Trophoblast cell (in vitro differentiated cells and primary cell): ENCODE measurements around the gene TNS3.

Experiments
- DNase-seq, 2 donors: peaks; one replicate each; pipeline ENCODE4 v3.0.0-alpha.2; 2016
- H2AFZ ChIP-seq: 2 replicates; pipeline ENCODE4 v1.6.1; 2013; ENCODE audit warnings: low read length, moderate library complexity, mild to moderate bottlenecking; ENCODE audit not compliant: insufficient read depth, poor library complexity
- H2AK5ac ChIP-seq: 2 replicates; pipeline ENCODE4 v1.6.1; 2013; ENCODE audit warnings: mild to moderate bottlenecking, low read length
- H2BK120ac ChIP-seq: 2 replicates; pipeline ENCODE4 v1.6.1; 2013; ENCODE audit warnings: low read length, mild to moderate bottlenecking, moderate library complexity; ENCODE audit not compliant: insufficient read depth, poor library complexity
- H2BK12ac ChIP-seq: 2 replicates; pipeline ENCODE4 v1.6.1; 2013; ENCODE audit warnings: mild to moderate bottlenecking, low read length, moderate library complexity
- H2BK5ac ChIP-seq: 2 replicates; pipeline ENCODE4 v1.6.1; 2013; ENCODE audit warnings: low read length, low read depth, moderate library complexity, mild to moderate bottlenecking; ENCODE audit not compliant: poor library complexity
- H3K14ac ChIP-seq: 2 replicates; pipeline ENCODE4 v1.6.1; 2013; ENCODE audit warnings: mild to moderate bottlenecking, low read length
- H3K18ac ChIP-seq: 2 replicates; pipeline ENCODE4 v1.6.1; 2013; ENCODE audit warnings: mild to moderate bottlenecking, low read length
- H3K23ac ChIP-seq: 2 replicates; pipeline ENCODE4 v1.6.1; 2013; ENCODE audit warnings: low read length
- H3K27ac ChIP-seq: 2 replicates; pipeline ENCODE4 v1.5.1; 2013; ENCODE audit warnings: low read depth, mild to moderate bottlenecking, inconsistent platforms, low read length, moderate library complexity
- H3K27me3 ChIP-seq: 2 replicates; pipeline ENCODE4 v1.6.1; 2013; ENCODE audit warnings: inconsistent platforms, mild to moderate bottlenecking, low read length, moderate library complexity; ENCODE audit not compliant: insufficient read depth
- H3K36me3 ChIP-seq, 2 experiments: 1 replicate in 1 of 2; 2 replicates in 1 of 2; pipeline ENCODE4 v1.6.1; 2013; ENCODE audit warnings: low read length in 2 of 2, mild to moderate bottlenecking in 2 of 2, moderate library complexity in 1 of 2; ENCODE audit not compliant: insufficient read depth in 2 of 2, control insufficient read depth in 1 of 2
- H3K4ac ChIP-seq: 2 replicates; pipeline ENCODE4 v1.6.1; 2013; ENCODE audit warnings: low read depth, mild to moderate bottlenecking, low read length, moderate library complexity
- H3K4me1 ChIP-seq, 2 experiments: 1 replicate in 1 of 2; 2 replicates in 1 of 2; pipeline ENCODE4 v1.6.1; 2013; ENCODE audit warnings: low read length in 2 of 2, mild to moderate bottlenecking in 2 of 2, moderate library complexity in 1 of 2; ENCODE audit not compliant: insufficient read depth in 2 of 2, control insufficient read depth in 1 of 2
- H3K4me2 ChIP-seq: 2 replicates; pipeline ENCODE4 v1.6.1; 2013; ENCODE audit warnings: inconsistent platforms, mild to moderate bottlenecking, low read length, moderate library complexity
- H3K4me3 ChIP-seq: 2 replicates; pipeline ENCODE4 v1.5.1; 2013; ENCODE audit warnings: mild to moderate bottlenecking, low read depth, low read length, inconsistent platforms
- H3K79me1 ChIP-seq: one replicate; pipeline ENCODE4 v1.6.1; 2013; ENCODE audit warnings: low read length
- H3K79me2 ChIP-seq: 2 replicates; pipeline ENCODE4 v1.6.1; 2013; ENCODE audit warnings: low read length, mild to moderate bottlenecking; ENCODE audit not compliant: control insufficient read depth, insufficient read depth, poor library complexity
- H3K9ac ChIP-seq: 2 replicates; pipeline ENCODE4 v1.6.1; 2013; ENCODE audit warnings: mild to moderate bottlenecking, low read length
- H3K9me3 ChIP-seq: 2 replicates; pipeline ENCODE4 v1.6.1; 2013; ENCODE audit warnings: low read depth, mild to moderate bottlenecking, control low read depth, inconsistent platforms, low read length; ENCODE audit not compliant: insufficient read depth
- H4K12ac ChIP-seq: 2 replicates; pipeline ENCODE4 v1.6.1; 2013; ENCODE audit warnings: low read depth, mild to moderate bottlenecking, low read length, moderate library complexity
- H4K8ac ChIP-seq: 2 replicates; pipeline ENCODE4 v1.6.1; 2013; ENCODE audit warnings: low read depth, mild to moderate bottlenecking, low read length, moderate library complexity
- H4K91ac ChIP-seq: one replicate; pipeline ENCODE4 v1.6.1; 2013; ENCODE audit warnings: low read depth, mild to moderate bottlenecking, low read length, moderate library complexity
- WGBS: extraction: QIAGEN DNeasy Blood & Tissue Kit; methylation state at CpG from one replicate; pipeline ENCODE4 v1.1.7; 2013; ENCODE audit warnings: missing lambda C conversion rate; ENCODE audit not compliant: insufficient read length, insufficient coverage; ENCODE audit errors: extremely low coverage; 5-methylcytosine and 5-hydroxymethylcytosine counted together

Gene TNS3

DNA sequence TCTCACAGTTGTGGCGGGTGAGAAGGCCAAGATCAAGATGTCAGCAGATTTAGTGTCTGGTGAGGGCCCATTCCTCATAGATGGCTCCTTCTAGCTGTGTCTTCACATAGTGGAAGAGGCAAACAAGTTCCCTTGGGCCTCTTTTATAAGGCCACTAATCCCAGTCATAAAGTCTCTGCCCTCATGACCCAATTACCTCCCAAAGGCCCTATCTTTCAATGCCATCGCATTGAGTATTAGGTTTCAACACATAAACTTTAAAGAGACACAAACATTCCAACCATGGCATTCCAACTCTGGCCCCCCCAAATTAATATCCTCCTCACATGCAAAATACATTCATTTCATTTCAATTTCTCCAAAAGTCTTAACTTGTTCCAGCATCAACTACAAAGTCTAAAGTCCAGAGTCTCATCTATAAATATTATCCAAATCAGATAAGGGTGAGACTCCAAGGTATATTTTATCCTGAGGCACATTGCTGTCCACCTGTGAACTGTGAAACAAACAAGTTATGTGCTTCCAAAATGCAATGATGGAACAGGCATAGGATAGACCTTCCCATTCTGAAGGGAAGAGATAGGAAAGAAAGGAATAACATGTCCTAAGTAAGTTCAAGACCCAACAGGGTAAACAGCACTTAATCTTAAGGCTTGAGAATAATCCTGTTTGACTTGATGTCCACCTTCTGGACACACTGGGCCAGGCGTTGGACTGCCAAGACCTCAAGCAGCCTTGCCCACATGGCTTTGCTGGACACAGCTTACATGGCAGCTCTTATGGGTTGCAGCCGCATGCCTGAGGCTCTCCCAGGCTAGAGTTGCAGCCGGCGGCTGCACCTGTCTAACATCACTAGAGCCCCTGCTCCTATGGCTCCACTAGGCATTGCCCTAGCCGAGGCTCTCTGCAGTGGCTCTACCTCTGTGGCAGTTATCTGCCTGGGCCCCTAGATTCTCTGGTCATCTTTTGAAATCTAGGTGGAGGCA lies 312.8 kb downstream of the TNS3 start:
- Histone ChIP-seq H3K18ac (no peak overlapping the region), H3K79me2 (no peaks in the 10 kb centered on the region), H4K91ac (no peak overlapping the region), H3K14ac (no peak overlapping the region), H2AK5ac (no peak overlapping the region), H2AFZ (no peak overlapping the region), H3K79me1 (no peaks in the 10 kb centered on the region), H4K12ac (no peak overlapping the region), H3K4me1 (peaks cover 8 to 12% of the 10 kb centered on the region in 2 experiments), H3K4me3 (no peak overlapping the region), H2BK12ac (no peak overlapping the region), H3K9me3 (peaks cover 6% of the 10 kb centered on the region), H3K27ac (no peak overlapping the region), H3K9ac (no peak overlapping the region), H3K4me2 (no peak overlapping the region), H4K8ac (no peak overlapping the region), H3K4ac (no peak overlapping the region), H2BK5ac (no peak overlapping the region), H3K27me3 (no peaks in the 10 kb centered on the region), H3K23ac (no peak overlapping the region), H2BK120ac (no peak overlapping the region), H3K36me3 (peaks cover 2 to 3% of the 10 kb centered on the region in 2 experiments)
- DNase-seq = peak in 1 of 2 donors; percentile 66
- no CpG with 5 or more reads among the region's 7 CpGs for WGBS

DNA sequence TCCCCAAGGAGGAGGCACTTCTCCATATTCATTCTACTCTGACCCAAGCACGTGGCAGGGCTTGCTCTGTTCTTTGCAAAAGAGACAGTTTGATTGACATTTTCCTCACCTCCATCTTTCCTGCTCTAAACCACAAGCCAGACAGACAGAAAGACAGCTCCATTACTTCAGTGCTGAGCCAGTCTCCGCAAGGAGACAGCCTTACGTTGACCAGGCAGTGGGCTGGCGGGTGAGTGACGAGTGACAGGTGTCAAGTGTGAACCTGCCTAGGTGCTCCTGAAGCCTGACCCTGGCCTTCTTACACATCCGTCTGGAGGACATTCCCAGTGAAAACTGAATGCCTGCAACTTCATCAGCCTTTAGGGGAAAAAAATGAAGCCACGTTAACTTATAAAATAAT lies 314.6 kb downstream of the TNS3 start:
- no peaks in the 10 kb centered on the region for H3K9me3 ChIP-seq
- WGBS = no CpG with 5 or more reads among the region's 7 CpGs
- no peak overlapping the region for H3K27ac ChIP-seq
- no peak overlapping the region for H3K4ac ChIP-seq
- no peak overlapping the region for H4K91ac ChIP-seq
- H3K4me1 ChIP-seq = peaks cover 8 to 12% of the 10 kb centered on the region in 2 experiments
- H2AK5ac ChIP-seq = no peak overlapping the region
- H2BK12ac ChIP-seq = no peak overlapping the region
- H3K14ac ChIP-seq = no peak overlapping the region
- no peak overlapping the region for H3K18ac ChIP-seq
- H2BK120ac ChIP-seq = no peak overlapping the region
- no peaks in the 10 kb centered on the region for H3K27me3 ChIP-seq
- H4K12ac ChIP-seq = no peak overlapping the region
- no peak overlapping the region for H3K23ac ChIP-seq
- no peak for DNase-seq
- no peak overlapping the region for H2AFZ ChIP-seq
- H3K36me3 ChIP-seq = peaks cover 0 to 2% of the 10 kb centered on the region in 2 experiments
- H3K4me2 ChIP-seq = no peak overlapping the region
- H3K79me2 ChIP-seq = no peaks in the 10 kb centered on the region
- H4K8ac ChIP-seq = no peak overlapping the region
- no peaks in the 10 kb centered on the region for H3K79me1 ChIP-seq
- H2BK5ac ChIP-seq = no peak overlapping the region
- no peak overlapping the region for H3K4me3 ChIP-seq
- no peak overlapping the region for H3K9ac ChIP-seq

DNA sequence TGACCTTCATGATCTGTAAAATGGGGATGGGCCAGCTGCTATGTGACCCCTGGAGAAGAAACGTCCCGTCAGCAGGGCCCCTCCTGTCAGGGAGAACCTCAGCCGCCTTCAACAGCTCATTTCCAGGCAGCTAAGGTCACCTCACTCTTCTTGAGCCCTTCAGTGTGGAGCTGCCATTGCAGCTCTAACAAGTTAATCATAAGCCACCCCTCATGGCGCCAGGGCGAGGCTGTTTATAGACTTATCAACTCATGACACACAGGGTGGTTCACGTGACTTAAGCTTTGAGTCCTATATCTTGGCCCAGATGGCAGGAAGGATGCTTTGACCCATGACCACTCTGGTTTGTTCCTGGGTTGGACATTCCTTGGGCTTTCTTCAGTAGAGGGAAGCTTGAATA lies 315.1 kb downstream of the TNS3 start:
- Histone ChIP-seq H2AFZ (no peak overlapping the region), H3K9me3 (no peaks in the 10 kb centered on the region), H3K36me3 (peaks cover 0 to 2% of the 10 kb centered on the region in 2 experiments), H4K91ac (peak overlapping the region; percentile 6), H4K12ac (no peak overlapping the region), H3K23ac (no peak overlapping the region), H3K4ac (no peak overlapping the region), H3K79me1 (no peaks in the 10 kb centered on the region), H3K9ac (no peak overlapping the region), H3K4me1 (peaks cover 8 to 12% of the 10 kb centered on the region in 2 experiments), H3K14ac (peak overlapping the region; percentile 17), H2BK12ac (no peak overlapping the region), H3K27ac (no peak overlapping the region), H3K79me2 (no peaks in the 10 kb centered on the region), H3K4me3 (no peak overlapping the region), H3K27me3 (no peaks in the 10 kb centered on the region), H2AK5ac (no peak overlapping the region), H4K8ac (no peak overlapping the region), H2BK5ac (no peak overlapping the region), H2BK120ac (peak overlapping the region; percentile 10), H3K18ac (peak overlapping the region; percentile 8), H3K4me2 (no peak overlapping the region)
- DNase-seq = no peak
- no CpG with 5 or more reads among the region's 6 CpGs for WGBS

DNA sequence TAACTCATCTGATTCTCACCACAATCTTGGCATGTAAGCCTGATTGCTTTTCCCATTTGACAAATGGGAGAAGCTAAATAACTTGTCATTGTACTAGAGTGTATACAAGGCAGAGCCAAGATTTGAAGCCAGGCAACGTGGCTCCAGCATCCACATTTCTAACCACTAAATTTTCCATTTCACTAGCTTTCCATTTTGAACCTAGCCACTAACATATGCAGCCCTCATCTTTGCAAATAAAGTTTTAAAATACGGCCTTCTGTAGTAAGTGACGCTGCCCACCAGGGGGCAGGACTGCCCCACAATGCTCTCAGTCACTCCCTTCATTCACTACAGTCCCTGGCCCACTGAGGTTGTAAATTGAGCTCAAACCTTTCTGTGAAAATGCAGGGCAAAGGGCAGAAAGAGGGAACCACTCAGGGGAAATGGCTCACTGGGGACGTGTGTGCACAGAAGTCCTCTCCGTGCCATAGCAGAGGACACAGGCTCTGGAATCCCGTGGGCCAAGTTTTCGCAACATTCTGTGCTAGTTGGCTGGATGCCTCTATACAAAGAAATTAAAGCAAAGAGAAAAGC lies 315.7 kb downstream of the TNS3 start:
- Histone ChIP-seq H3K4me3 (no peak overlapping the region), H3K27ac (no peak overlapping the region), H3K4me2 (no peak overlapping the region), H3K4me1 (peaks cover 8 to 12% of the 10 kb centered on the region in 2 experiments), H3K4ac (no peak overlapping the region), H4K12ac (no peak overlapping the region), H3K36me3 (peaks cover 0 to 2% of the 10 kb centered on the region in 2 experiments), H3K79me2 (no peaks in the 10 kb centered on the region), H2BK12ac (no peak overlapping the region), H3K79me1 (no peaks in the 10 kb centered on the region), H4K91ac (no peak overlapping the region), H3K23ac (no peak overlapping the region), H3K18ac (no peak overlapping the region), H3K9ac (no peak overlapping the region), H3K14ac (no peak overlapping the region), H2BK5ac (no peak overlapping the region), H3K9me3 (no peaks in the 10 kb centered on the region), H2BK120ac (no peak overlapping the region), H2AFZ (no peak overlapping the region), H3K27me3 (no peaks in the 10 kb centered on the region), H2AK5ac (no peak overlapping the region), H4K8ac (no peak overlapping the region)
- WGBS = no CpG with 5 or more reads among the region's 7 CpGs
- peak; percentile 70 to 82 for DNase-seq
